GM12878 (cell line): ENCODE measurements around the gene CD86. TPM values are rescaled to one million over a fixed set of nuclear protein-coding genes. Genes with fewer than 3 reads are reported as not detected.

Experiments used
- ATAC-seq: fragments of 200-7000 bp; cut with Tn5 transposase; 3 replicates; pipeline ENCODE4 v1.9.1; 2020; ENCODE audit warnings: mild to moderate bottlenecking, moderate library complexity
- BruUV-seq: library from RNA; stranded (reverse); fragments of 400-500 nt; replicated peaks from 2 replicates; lab custom pipeline; 2021; lab: Mats Ljungman, UMichigan
- CTCF ChIA-PET: fragments of 300-600 bp; sonication (Branson Sonifier 250); formaldehyde crosslinking; extraction: SDS; loops from one replicate; lab custom pipeline; 2021; ENCODE audit warnings: inconsistent platforms; lab: Yijun Ruan, JAX
- POLR2A ChIA-PET: fragments of 350-600 bp; formaldehyde crosslinking; extraction: SDS; loops from one replicate; lab custom pipeline; 2021; ENCODE audit warnings: inconsistent platforms; lab: Charles Lee
- RAD21 ChIA-PET: fragments of 300-600 bp; sonication (Branson Sonifier 250); formaldehyde crosslinking; loops from one replicate; lab custom pipeline; 2023; ENCODE audit warnings: antibody characterized with exemption; ENCODE audit not compliant: unreplicated experiment; lab: Charles Lee
- SMC1A ChIA-PET: fragments of 300-600 bp; sonication (Branson Sonifier 250); formaldehyde crosslinking; loops from one replicate; lab custom pipeline; 2023; ENCODE audit not compliant: unreplicated experiment, uncharacterized antibody; lab: Charles Lee
- DNase-seq: peaks from one replicate; pipeline ENCODE4 v3.0.0-alpha.2; 2011; ENCODE audit warnings: low read depth, low spot score
- FAIRE-seq: peaks from 3 replicates; lab custom pipeline; 2011; peaks lifted over from hg19 to GRCh38; lab: Jason Lieb, UNC
- H2AFZ ChIP-seq: 2 replicates; pipeline ENCODE4 v1.6.0; 2011; ENCODE audit warnings: low read depth, low read length, control low read depth; ENCODE audit not compliant: control insufficient read depth
- H3K27ac ChIP-seq: 2 replicates; pipeline ENCODE4 v1.5.1; 2011; ENCODE audit warnings: control low read depth; ENCODE audit not compliant: control insufficient read depth, insufficient read depth
- H3K27me3 ChIP-seq, 2 experiments: replicated peaks in 1 of 2; 2 replicates each; pipeline versions ENCODE4 v1.6.0 to v1.6.1; 2011; ENCODE audit warnings: low read length in 1 of 2; ENCODE audit not compliant: control insufficient read depth in 2 of 2, insufficient read depth in 2 of 2
- H3K36me3 ChIP-seq, 2 experiments: 2 replicates each; pipeline ENCODE4 v1.5.1; 2011; ENCODE audit warnings: low read length in 1 of 2; ENCODE audit not compliant: control insufficient read depth in 2 of 2, insufficient read depth in 2 of 2
- H3K4me1 ChIP-seq: 2 replicates; pipeline ENCODE4 v1.6.1; 2011; ENCODE audit warnings: mild to moderate bottlenecking, low read length, moderate library complexity, mixed read lengths; ENCODE audit not compliant: control insufficient read depth, insufficient read depth
- H3K4me2 ChIP-seq: 2 replicates; pipeline ENCODE4 v1.6.0; 2011; ENCODE audit warnings: control low read depth; ENCODE audit not compliant: control insufficient read depth, insufficient read depth
- H3K4me3 ChIP-seq: fragments of 200-600 bp; sonication (generic); 2 replicates; pipeline ENCODE4 v1.5.1; 2016
- H3K79me2 ChIP-seq: 2 replicates; pipeline ENCODE4 v1.6.0; 2011; ENCODE audit warnings: low read length; ENCODE audit not compliant: control insufficient read depth, insufficient read depth
- H3K9ac ChIP-seq: 2 replicates; pipeline ENCODE4 v1.8.0; 2011; ENCODE audit warnings: low read length, control low read depth, mixed read lengths; ENCODE audit not compliant: control insufficient read depth, insufficient read depth
- H3K9me3 ChIP-seq: replicated peaks from 3 replicates; pipeline ENCODE4 v1.5.1; 2011; ENCODE audit warnings: mild to moderate bottlenecking, low read length; ENCODE audit not compliant: control insufficient read depth, insufficient read depth
- H4K20me1 ChIP-seq: 2 replicates; pipeline ENCODE4 v1.6.0; 2011; ENCODE audit not compliant: control insufficient read depth, insufficient read depth
- CHD1 ChIP-seq: IDR thresholded peaks from 2 replicates; pipeline ENCODE4 v1.6.1; 2012; ENCODE audit warnings: low read depth, low read length, improper control_type of control experiment
- DPF2 ChIP-seq: fragments of 450-650 bp; IDR thresholded peaks from 2 replicates; pipeline ENCODE4 v1.6.1; 2017; ENCODE audit warnings: mild to moderate bottlenecking
- EED ChIP-seq: sonication (generic); IDR thresholded peaks from 2 replicates; pipeline ENCODE4 v1.6.1; 2016; ENCODE audit warnings: antibody characterized with exemption, low read depth
- ETV6 ChIP-seq, 2 experiments: fragments of 450-650 bp in 1 of 2; IDR thresholded peaks in 1 of 2; conservative IDR thresholded peaks in 1 of 2; 2 replicates each; pipeline ENCODE4 v1.6.1; 2014; ENCODE audit warnings: antibody characterized with exemption in 1 of 2, borderline replicate concordance in 1 of 2, low read depth in 1 of 2, mild to moderate bottlenecking in 1 of 2, moderate library complexity in 1 of 2
- MXI1 ChIP-seq: fragments of 150-350 bp; IDR thresholded peaks from 2 replicates; pipeline ENCODE4 v1.6.1; 2011; ENCODE audit warnings: low read depth, mild to moderate bottlenecking, inconsistent platforms, low read length, improper control_type of control experiment
- NR2C1 ChIP-seq: fragments of 450-650 bp; IDR thresholded peaks from 2 replicates; pipeline ENCODE4 v1.6.1; 2017; ENCODE audit warnings: antibody characterized with exemption, mild to moderate bottlenecking, moderate library complexity
- PAX5 ChIP-seq: IDR thresholded peaks from 2 replicates; pipeline ENCODE4 v1.6.1; 2011; ENCODE audit warnings: low read depth, low read length, borderline replicate concordance
- RELB ChIP-seq: fragments of 450-650 bp; IDR thresholded peaks from 2 replicates; pipeline ENCODE4 v1.6.1; 2017; ENCODE audit warnings: low read depth, mild to moderate bottlenecking, moderate library complexity
- REST ChIP-seq: IDR thresholded peaks from 2 replicates; pipeline ENCODE4 v1.6.1; 2012; ENCODE audit warnings: mild to moderate bottlenecking, low read depth, low read length
- RUNX3 ChIP-seq: IDR thresholded peaks from 2 replicates; pipeline ENCODE4 v1.6.1; 2012; ENCODE audit warnings: low read length, inconsistent platforms
- SMC3 ChIP-seq: IDR thresholded peaks from 2 replicates; pipeline ENCODE4 v1.6.1; 2011; ENCODE audit warnings: low read length, improper control_type of control experiment, borderline replicate concordance
- WGBS: methylation state at CpG from one replicate; pipeline ENCODE4 v1.1.6; 2016; ENCODE audit warnings: low lambda C conversion rate; ENCODE audit not compliant: insufficient replicate concordance, insufficient coverage; ENCODE audit errors: missing lambda C conversion rate; 5-methylcytosine and 5-hydroxymethylcytosine counted together
- in situ Hi-C: fragments of 300-500 bp; cut with MboI; formaldehyde crosslinking; loops from 9 replicates; pipeline ENCODE4 v1.14.3; 2018; ENCODE audit warnings: mixed read lengths
- intact Hi-C: fragments of 100-400 bp; cut with micrococcal nuclease; formaldehyde crosslinking; loops from one replicate; pipeline ENCODE4 v1.14.2; 2022; ENCODE audit not compliant: unreplicated experiment
- polyA plus RNA-seq, 11 experiments: library from polyadenylated mRNA; depleted of rRNA in 4 of 11; unstranded in 6 of 11; stranded (reverse) in 5 of 11; fragments of >200 nt; fragmentation: Nextera tagmentation in 4 of 11; fragmentation: Illumina TruSeq in 1 of 11; extraction: Ambion mirVana in 4 of 11; extraction: Trizol in 1 of 11; gene quantifications; 1 replicate in 1 of 11; 2 replicates in 10 of 11; pipeline versions ENCODE4 v1.2.1 to v1.2.3, GENCODE V29; 2011 to 2016; ENCODE audit warnings: inconsistent platforms in 2 of 11, missing spikeins in 2 of 11, low read depth in 1 of 11
- total RNA-seq, 4 experiments: library from RNA; depleted of rRNA in 3 of 4; stranded (reverse); fragments of >200 nt in 3 of 4; fragmentation: Illumina TruSeq in 1 of 4; extraction: Trizol in 1 of 4; gene quantifications; 2 replicates each; pipeline versions ENCODE4 v1.2.1 to v1.2.3, GENCODE V29; 2013 to 2021

The CD86 gene
- total and polyA plus RNA-seq, 10 of the 15 experiments (the other 5 are each of a cell fraction or from before 2014, with no cell fraction given): 40.9 to 100 (median 55.5) TPM

- TF ChIP-seq RUNX3 (peak; percentile 86), REST (no peak), PAX5 (no peak), ETV6 (conservative IDR thresholded peaks at IDR 0.05 in 1 of 2, IDR thresholded peaks at IDR 0.05 in 1 of 2; ENCODE audit: borderline replicate concordance in 1 of 2, low read depth in 1 of 2) (no peak), SMC3 (no peak)
Measured at GRCh38 chr3:122103821-122104514, 48.8 kb downstream of the CD86 start (continued).

- intact Hi-C loops: loop anchor here (5.0 to 10.0 kb wide), 2 partner anchors 92 to 280 kb away; partner anchors contain the start of genes FAM162A and MIX23
- Histone ChIP-seq H3K27ac (peak overlapping the region; percentile 76), H3K79me2 (no peaks in the 10 kb centered on the region), H3K36me3 (peaks cover 9 to 23% of the 10 kb centered on the region in 2 experiments), H2AFZ (no peak overlapping the region), H3K4me1 (peaks cover 48% of the 10 kb centered on the region), H3K27me3 (no peaks in the 10 kb centered on the region), H3K4me2 (0 out of 2 replicates have a peak overlapping the region, but pooled peaks have one; percentile 18), H4K20me1 (no peaks in the 10 kb centered on the region), H3K4me3 (no peak overlapping the region), H3K9ac (no peak overlapping the region), H3K9me3 (no peaks in the 10 kb centered on the region)
- CTCF ChIA-PET: interaction anchor here (0.7 to 9.1 kb wide), 28 partner anchors 8 to 557 kb away, joined by 3 to 237 read pairs (median 6); no protein-coding TSS in a partner anchor
- in situ Hi-C loops: loop anchor here (5.0 to 10.0 kb wide), 4 partner anchors 158 to 580 kb away; partner anchors contain the start of gene PARP14
- SMC1A ChIA-PET: interaction anchor here (0.6 to 33.7 kb wide), 35 partner anchors 8 to 813 kb away, joined by 3 to 882 read pairs (median 5); partner anchors contain the start of genes CD86, MIX23 and POLQ
- no TSS peak for BruUV-seq
- FAIRE-seq (no peak), ATAC-seq (peak; percentile 42), DNase-seq (no peak)
- 59% methylated on average over 8 of the region's 8 CpGs for WGBS
- RAD21 ChIA-PET: interaction anchor here (0.6 to 16.0 kb wide), 29 partner anchors 7 to 558 kb away, joined by 3 to 441 read pairs (median 7); partner anchors contain the start of genes CD86, FAM162A and POLQ
- POLR2A ChIA-PET: interaction anchor here (0.8 to 13.3 kb wide), 12 partner anchors 10 to 279 kb away, joined by 3 to 178 read pairs (median 4); partner anchors contain the start of genes FAM162A and MIX23
- TF ChIP-seq RELB: peak; percentile 77
- no peak for TF ChIP-seq MXI1
- no peak for TF ChIP-seq CHD1
- TF ChIP-seq EED: no peak
- TF ChIP-seq NR2C1: peak; percentile 29; the same call in 1 of the 2 replicates
- peak; percentile 68 for TF ChIP-seq DPF2
Measured at GRCh38 chr3:122104515-122105194, 49.5 kb downstream of the CD86 start.
